ENCODE measurements around the gene PRPF18.

PRPF18 gene

GRCh38 chr10:13656337-13657100 lies 69.8 kb downstream of the PRPF18 start:
- no peak for DNase-seq (ENCODE audit: low read depth in 2 of 2)
- H3K4me3 ChIP-seq (replicated peaks in 1 of 2; ENCODE audit: low read depth in 2 of 2, low read length in 2 of 2) = no peak overlapping the region
- no peak for TF ChIP-seq CTCF (IDR thresholded peaks at IDR 0.05; ENCODE audit: low read depth, low read length)

GRCh38 chr10:13657101-13657680 lies 70.4 kb downstream of the PRPF18 start:
- no peak for DNase-seq (ENCODE audit: low read depth in 2 of 2)
- no peak overlapping the region for H3K4me3 ChIP-seq (replicated peaks in 1 of 2; ENCODE audit: low read depth in 2 of 2, low read length in 2 of 2)
- TF ChIP-seq CTCF (IDR thresholded peaks at IDR 0.05; ENCODE audit: low read depth, low read length) = no peak

GRCh38 chr10:13658264-13658663 lies 71.5 kb downstream of the PRPF18 start:
- no peak for TF ChIP-seq CTCF (IDR thresholded peaks at IDR 0.05; ENCODE audit: low read depth, low read length)
- no peak overlapping the region for H3K4me3 ChIP-seq (replicated peaks in 1 of 2; ENCODE audit: low read depth in 2 of 2, low read length in 2 of 2)
- no peak for DNase-seq (ENCODE audit: low read depth in 2 of 2)

GRCh38 chr10:13658871-13659685 lies 72.3 kb downstream of the PRPF18 start:
- no peak for DNase-seq (ENCODE audit: low read depth in 2 of 2)
- no peak overlapping the region for H3K4me3 ChIP-seq (replicated peaks in 1 of 2; ENCODE audit: low read depth in 2 of 2, low read length in 2 of 2)

GRCh38 chr10:13659887-13660550 lies 73.3 kb downstream of the PRPF18 start:
- TF ChIP-seq CTCF (IDR thresholded peaks at IDR 0.05; ENCODE audit: low read depth, low read length) = peak; percentile 85
- peak; percentile 72 to 81 for DNase-seq (ENCODE audit: low read depth in 2 of 2)
- H3K4me3 ChIP-seq (replicated peaks in 1 of 2; ENCODE audit: low read depth in 2 of 2, low read length in 2 of 2) = no peak overlapping the region

More at GRCh38 chr10:13658871-13659685, 72.3 kb downstream of the PRPF18 start:
- TF ChIP-seq CTCF (IDR thresholded peaks at IDR 0.05; ENCODE audit: low read depth, low read length) = no peak

GRCh38 chr10:13660551-13660920 lies 73.8 kb downstream of the PRPF18 start:
- no peak for DNase-seq (ENCODE audit: low read depth in 2 of 2)
- no peak overlapping the region for H3K4me3 ChIP-seq (replicated peaks in 1 of 2; ENCODE audit: low read depth in 2 of 2, low read length in 2 of 2)

More at GRCh38 chr10:13660551-13660920, 73.8 kb downstream of the PRPF18 start:
- TF ChIP-seq CTCF (IDR thresholded peaks at IDR 0.05; ENCODE audit: low read depth, low read length) = no peak

Data from cardiac fibroblast (primary cell).